NCI-H510A (cell line): ENCODE measurements around the gene PLEKHN1.

Experiments
- DNase-seq: peaks from one replicate; lab custom pipeline; 2025; lab: John Stamatoyannopoulos, UW

PLEKHN1 gene, protein sequence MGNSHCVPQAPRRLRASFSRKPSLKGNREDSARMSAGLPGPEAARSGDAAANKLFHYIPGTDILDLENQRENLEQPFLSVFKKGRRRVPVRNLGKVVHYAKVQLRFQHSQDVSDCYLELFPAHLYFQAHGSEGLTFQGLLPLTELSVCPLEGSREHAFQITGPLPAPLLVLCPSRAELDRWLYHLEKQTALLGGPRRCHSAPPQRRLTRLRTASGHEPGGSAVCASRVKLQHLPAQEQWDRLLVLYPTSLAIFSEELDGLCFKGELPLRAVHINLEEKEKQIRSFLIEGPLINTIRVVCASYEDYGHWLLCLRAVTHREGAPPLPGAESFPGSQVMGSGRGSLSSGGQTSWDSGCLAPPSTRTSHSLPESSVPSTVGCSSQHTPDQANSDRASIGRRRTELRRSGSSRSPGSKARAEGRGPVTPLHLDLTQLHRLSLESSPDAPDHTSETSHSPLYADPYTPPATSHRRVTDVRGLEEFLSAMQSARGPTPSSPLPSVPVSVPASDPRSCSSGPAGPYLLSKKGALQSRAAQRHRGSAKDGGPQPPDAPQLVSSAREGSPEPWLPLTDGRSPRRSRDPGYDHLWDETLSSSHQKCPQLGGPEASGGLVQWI

DNA sequence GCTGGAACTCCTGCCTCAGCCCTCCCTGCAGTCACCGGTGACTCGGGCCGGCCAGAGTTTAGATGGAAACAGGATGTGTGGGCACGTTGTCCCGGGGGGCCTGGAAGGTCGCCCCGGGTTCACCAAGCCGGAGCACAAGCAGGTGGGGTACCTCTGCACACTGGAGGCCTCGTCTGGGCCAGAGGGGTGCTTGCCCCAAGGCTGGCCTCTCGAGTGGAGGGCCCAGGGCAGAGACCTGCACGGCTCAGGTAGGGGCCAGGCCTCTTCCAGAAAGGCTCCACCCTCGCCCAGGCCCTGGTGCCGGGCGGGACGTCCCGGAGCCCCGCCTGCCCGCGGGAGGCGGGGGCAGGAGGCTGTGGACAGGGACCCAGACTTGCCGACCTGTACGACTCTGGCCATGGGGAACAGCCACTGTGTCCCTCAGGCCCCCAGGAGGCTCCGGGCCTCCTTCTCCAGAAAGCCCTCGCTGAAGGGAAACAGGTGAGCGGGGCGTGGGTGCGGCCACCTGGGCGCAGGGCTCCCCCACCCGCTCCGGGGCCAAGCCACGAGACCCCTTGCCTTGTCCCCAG, at the start of gene PLEKHN1:
PLEKHN1 (plus strand) TSS at position 348 of the 569 bp plus-strand sequence; CDS start at position 398, 50 bp downstream.
- no peak for DNase-seq

DNA sequence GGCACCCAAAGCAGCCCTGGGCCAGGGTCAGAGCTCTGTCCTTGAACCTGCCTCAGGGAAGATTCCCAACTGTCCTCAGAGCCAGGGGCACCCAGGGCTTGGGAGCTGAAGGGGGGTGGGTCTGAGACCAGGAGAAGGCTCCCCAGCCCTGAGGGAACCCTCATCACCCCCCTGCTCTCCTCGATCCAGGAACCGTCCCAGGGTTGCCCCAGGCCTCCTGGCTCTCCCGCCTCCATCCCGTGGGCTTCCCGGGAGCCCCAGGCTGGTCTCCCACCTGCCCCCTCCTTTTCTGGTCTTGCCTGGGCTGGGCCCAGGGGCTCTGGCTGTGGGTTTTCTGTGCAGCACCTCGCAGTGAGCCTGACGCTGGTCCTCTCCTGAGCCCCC, 49.2 kb upstream of the PLEKHN1 start:
- no peak for DNase-seq

DNA sequence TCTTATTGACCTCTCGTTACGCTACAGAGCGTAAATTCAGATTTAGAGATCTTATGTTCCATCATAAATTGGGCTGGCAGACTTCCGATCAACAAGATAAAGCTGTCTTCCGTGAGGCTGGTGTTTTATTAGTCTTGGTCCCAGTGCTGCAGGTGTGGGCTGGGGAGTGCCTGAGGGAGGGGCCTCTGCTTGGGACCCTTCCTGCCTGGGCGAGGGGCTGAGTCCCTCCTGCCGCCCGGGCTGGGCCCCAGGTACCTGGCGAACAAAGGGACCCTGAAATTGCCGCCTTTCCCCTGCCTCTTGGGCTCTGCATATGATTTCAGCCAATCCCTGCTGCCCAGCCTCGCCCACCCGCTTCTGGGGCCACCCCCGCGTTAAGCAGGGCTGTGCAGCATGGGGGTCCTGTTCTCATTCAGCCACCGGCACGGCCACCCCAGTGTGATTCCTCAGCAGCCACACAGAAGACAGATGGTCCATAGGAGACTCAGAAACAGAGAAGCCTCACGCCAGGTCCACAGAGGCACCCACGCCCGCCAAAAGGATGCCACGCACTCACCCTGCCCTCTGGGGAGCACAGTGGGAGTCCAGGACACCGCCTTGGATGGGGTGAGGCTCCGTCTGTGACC, 48.7 kb upstream of the PLEKHN1 start:
- DNase-seq = no peak

DNA sequence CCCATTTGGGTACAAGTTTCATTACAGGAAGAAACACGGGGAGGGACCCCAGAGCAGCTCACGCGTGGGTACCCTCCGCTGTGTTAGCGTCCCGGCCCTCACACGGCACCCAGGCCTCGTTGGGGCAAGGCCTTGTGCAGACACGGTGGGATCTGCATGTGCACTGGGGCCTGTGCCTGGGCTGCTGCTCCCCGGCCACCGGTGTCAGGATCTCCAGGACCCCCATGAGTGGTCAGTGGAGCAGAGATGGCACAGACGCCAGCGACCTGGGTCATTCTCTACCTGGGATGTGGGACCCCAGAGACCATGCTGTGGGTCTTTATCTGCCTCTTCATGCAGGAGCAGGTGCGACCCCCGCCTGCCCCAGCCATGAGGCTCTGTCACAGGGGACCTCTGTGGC, 47.9 kb upstream of the PLEKHN1 start:
- DNase-seq = no peak

DNA sequence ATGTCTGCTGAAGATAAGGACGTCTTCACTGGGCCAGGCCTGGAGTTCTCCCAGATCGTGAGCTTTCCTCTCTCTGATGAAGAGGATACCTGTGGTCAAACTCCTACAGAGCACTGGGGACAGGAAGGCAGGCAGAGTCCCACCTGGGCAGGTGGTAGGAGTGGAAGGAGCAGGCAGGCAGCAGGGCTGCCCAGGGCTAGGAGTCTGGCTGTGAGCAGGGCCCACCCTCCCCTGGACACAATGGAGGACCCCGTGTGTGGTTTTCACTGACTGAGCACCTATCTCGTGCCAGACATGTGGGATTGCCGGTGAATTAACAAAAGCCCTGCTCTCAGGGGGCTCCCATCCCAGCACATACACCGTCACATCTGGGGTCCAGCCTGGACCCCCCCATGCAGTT, 47.4 kb upstream of the PLEKHN1 start:
- DNase-seq = no peak

DNA sequence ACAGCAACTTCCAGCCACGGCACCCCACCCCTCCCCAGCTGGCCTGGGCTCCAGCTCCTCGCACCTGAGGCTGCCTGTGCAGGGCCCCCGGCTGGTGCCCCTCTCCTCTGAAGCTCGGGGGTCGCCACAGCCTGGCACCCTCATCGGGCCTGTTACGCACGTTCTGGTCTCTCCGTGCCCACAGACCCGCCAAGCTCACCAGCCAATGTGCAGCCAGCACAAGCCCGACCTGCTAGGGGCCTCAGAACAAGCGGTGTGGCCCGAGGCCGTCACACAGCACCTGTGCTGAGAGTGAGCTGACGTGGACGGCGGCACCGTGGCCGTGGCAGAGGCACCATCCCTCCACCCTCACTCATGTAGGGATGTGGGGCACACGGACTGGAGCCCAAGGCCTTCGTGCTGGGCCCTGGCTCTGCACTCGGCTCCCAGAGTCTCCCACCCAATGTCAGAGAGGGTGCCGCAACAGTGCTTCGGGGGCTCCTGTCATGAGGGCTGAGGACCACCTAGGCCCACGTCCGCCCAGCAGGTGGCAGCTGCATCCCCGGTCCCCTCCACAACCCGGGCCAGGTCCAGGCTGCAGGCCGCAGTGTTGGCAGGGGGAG, 46.9 kb upstream of the PLEKHN1 start:
- no peak for DNase-seq

DNA sequence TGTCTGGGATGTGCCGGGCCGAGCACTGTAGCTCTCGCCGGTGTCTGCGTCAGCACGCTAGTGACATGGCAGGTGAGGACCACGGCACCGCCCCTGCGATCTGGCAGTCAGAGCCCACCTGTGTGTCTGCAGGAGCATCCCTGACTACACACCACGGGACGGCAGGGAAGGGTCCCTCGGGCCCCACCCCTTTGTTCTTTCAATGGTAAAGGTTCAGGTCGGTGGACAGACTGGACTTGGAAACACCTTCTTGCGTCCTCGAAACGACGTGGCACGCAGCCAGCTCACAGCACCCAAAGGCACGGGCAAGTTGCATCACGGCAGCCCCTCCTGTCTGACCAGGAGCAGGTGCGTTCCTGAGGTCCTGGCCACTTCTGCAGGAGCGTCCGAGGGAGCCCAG, 46.3 kb upstream of the PLEKHN1 start:
- DNase-seq = no peak

DNA sequence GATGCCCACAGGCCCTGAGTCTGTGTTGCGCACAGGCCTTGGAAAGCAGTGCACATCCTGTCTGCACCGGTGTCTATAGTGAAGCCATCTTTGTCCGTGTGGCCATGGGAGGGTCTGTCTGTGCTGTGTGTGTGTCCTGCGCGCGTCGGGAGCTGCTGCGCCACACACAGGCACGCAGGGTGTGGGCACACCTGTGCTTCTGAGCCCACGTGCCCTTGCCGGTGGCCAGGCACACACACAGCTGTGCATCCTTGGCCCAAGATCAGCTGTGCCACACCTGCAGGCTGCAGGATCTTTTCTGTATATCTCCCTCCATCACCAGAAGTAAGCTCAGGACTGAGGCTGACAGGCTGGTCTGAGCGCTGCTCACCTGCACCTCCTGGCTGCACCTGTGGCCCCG, 45.8 kb upstream of the PLEKHN1 start:
- no peak for DNase-seq

DNA sequence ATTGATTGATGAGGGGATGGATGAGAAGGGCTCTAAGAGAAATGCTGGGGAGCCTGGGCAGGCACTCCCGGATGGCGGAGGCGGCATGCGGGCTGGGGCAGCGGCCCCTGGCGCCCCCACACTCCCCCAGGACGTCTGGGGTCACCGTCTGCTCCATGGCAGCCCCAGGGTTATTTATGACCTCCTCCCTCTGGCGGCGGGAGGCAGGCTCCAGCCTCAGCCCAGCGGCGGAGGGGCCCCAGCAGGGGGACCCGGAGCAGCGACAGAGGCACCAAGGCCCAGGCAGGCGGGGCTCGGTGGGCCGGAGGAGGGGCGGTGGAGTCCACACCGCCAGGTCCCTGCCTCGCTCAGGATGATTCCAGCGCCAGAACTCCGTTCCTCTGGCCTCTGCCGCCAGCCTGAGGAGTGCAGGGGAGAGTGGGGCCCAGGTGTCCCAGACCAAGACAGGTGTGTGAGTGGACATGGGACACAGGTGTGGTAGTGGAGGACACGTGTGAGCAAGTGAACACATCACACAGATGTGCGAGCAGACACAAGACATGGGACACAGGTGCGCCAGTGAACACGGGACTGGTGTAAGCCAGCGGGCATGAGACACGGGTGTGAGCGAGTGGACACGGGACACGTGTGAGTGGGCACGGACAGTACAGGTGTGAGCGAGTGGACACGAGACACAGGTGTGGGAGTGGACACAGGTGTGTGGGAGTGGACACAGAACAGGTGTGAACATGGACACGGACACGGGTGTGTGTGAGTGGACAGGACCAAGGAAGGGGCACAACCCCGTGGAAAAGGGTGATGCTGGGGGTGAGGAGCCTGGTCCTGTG, 45.1 kb upstream of the PLEKHN1 start:
- DNase-seq = peak; percentile 78

DNA sequence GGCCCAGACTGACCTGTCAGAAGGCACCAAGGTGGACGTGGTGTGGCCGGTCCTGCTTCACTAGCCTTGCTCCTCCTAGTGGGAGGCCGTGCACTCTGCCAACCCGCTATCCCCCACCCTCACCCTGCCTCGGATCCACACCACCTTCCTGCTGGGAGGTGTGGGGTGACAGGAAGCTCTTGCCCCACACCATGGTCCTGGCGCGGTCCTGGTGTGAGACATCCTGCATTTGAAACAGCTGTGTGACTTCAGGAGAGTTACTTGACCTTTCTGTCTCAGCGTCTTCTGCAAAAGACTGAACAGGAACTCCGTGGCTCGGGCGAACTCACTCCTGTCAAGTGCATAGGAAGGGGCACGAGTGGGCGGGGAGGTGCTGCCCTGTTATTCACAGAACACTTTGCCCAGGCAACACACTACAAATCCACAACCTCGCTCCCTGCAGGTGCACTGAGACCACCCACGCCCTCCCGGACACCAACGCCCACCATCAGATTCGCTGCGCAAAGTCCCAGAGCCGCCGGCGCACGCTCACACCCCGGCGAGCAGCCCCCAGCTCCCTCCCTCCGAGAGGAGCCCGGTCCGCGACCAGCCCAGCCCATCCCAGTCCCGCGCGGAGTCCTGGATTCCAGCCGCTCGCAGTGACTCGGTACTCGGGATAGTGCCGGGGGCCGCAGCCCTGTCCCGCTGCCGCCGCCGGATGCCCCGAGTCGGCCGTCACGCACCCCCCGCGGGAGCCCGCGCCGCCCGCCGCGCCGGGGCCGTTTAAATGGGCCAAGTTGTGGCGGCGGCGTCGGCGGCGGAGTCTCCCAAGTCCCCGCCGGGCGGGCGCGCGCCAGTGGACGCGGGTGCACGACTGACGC, 42.9 kb upstream of the PLEKHN1 start, which contains the start of gene SAMD11:
SAMD11 (plus strand) TSS at position 793 of the 860 bp plus-strand sequence. CDS start 509 bp downstream, outside the sequence.
- DNase-seq = peak; percentile 72

DNA sequence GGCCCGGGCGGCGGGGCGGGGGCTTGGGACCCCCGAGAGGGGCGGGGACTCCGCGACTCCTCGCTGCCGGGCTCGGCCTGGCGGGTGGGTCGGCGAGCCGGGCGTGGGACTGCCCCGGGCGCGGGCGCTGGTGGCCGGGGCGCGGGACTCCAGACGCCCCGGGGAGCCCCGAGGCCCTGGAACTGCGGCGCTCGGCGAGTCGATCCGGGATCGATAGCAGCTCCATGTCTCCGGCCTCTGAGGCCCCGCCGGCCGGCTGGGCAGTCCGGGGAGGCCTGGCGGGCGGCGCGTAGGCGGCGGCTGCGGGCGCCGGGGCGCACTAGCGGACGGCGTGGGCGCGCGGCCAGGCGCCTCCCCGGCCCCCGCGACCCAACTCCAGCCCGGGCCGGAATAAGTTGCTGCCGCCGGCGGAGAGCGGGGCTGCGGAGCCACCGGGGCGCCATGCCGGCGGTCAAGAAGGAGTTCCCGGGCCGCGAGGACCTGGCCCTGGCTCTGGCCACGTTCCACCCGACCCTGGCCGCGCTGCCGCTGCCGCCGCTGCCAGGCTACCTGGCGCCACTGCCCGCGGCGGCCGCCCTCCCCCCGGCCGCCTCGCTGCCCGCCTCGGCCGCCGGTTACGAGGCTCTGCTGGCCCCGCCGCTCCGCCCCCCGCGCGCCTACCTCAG, 42.2 kb upstream of the PLEKHN1 start:
- DNase-seq = no peak

DNA sequence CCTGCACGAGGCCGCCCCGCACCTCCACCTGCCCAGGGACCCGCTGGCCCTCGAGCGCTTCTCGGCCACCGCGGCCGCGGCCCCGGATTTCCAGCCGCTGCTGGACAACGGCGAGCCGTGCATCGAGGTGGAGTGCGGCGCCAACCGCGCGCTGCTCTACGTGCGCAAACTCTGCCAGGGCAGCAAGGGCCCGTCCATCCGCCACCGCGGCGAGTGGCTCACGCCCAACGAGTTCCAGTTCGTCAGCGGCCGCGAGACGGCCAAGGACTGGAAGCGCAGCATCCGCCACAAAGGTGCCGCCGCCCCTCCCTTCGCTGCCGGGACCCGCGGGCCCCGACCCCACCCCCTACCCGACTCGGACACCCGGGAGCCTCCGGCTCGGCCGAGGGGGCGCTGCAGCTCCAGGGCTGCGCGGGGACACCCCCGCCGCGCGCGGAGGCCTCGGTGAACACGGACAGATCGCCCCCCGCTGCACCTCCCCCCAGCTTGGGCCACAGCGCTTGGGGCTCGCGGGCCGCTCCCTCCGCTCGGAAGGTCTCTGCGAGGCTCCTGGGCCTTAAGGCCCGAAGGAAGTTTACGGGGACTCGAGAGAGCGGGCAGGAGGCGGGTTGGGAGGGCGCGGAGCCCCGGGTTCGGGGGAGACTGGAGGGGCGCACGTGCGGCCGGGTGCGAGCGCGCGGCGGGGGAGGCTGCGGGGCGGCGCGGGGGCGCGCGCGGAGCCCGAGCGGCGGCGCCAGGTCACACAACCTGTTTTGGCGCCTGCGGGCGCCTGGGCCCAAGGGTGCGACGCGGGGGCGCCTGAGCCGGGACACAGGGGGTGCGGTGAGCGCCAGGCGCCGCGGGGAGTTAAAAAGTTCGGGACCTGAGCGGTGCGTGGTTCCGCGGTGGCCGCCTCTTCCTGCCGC, 41.4 kb upstream of the PLEKHN1 start:
- no peak for DNase-seq

DNA sequence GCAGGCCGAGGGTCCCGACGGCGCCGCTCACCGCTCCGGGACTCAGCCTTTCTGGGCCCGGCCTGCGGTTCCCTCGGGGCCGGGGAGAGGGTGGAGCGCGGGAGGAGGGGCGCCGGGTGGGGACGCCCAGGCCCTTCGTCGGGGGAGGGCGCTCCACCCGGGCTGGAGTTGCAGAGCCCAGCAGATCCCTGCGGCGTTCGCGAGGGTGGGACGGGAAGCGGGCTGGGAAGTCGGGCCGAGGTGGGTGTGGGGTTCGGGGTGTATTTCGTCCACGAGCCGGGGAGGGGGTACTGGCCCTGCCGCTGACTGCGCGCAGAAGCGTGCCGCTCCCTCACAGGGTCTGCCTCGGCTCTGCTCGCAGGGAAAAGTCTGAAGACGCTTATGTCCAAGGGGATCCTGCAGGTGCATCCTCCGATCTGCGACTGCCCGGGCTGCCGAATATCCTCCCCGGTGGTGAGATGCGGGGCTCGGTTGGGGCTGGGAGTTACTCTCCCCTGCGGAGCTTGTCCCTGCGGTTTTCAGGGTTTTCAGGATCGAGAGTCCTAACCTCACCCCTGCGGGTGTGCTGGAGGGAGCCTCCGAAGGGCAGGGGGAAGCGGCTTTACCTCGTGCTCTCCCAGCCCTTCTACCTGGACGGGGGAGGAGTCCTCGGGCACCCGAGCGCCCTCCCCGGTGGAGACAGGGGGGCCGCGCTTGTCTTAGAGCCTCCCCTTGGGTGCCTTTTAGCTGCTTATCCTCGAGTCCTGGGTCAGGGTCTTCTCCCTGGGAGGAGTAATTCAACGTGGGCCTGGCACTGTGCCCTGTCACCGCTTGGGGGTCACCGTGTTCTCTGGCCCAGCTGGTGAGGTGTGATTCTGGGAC, 40.5 kb upstream of the PLEKHN1 start:
- no peak for DNase-seq

DNA sequence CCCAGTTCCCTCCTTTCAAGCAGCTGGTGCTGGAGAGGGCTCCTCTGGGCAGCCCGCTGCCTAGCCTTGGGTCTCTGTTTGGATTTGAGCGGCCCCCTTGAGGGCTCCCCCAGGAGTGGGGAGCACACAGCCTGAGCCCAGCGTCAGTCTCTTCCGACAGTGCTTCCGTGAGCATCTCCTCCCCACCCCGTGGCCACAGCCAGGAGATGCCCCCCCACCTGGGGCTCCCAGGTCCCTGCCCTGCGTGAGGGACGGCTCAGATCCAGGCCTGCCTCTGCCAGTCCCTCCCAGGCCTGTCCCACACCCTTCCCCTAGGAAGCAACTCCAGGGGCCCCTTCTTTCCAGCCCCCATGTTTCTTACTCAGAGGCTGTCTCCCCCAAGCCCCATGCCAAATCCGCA, 39.0 kb upstream of the PLEKHN1 start:
- DNase-seq = no peak

DNA sequence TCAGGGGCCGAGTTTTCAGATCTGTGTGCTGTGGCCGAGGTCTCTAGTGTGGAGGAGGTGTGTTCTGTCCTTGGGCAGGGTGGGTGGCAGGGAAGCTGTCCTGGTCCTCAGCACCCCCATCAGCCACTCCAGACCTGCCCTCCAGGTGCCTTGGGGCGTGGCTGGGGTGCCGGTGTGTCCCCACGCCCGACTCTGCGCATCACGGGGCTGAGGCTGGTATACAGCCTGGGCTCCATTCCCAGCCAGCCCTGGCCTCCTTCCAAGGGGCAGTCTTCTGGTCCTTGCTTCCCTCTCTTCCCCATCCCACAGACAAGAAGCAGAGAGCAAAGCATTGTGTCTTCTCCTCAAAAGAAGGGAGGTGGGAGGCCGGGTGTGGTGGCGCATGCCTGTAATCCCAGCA, 38.5 kb upstream of the PLEKHN1 start:
- DNase-seq = no peak

DNA sequence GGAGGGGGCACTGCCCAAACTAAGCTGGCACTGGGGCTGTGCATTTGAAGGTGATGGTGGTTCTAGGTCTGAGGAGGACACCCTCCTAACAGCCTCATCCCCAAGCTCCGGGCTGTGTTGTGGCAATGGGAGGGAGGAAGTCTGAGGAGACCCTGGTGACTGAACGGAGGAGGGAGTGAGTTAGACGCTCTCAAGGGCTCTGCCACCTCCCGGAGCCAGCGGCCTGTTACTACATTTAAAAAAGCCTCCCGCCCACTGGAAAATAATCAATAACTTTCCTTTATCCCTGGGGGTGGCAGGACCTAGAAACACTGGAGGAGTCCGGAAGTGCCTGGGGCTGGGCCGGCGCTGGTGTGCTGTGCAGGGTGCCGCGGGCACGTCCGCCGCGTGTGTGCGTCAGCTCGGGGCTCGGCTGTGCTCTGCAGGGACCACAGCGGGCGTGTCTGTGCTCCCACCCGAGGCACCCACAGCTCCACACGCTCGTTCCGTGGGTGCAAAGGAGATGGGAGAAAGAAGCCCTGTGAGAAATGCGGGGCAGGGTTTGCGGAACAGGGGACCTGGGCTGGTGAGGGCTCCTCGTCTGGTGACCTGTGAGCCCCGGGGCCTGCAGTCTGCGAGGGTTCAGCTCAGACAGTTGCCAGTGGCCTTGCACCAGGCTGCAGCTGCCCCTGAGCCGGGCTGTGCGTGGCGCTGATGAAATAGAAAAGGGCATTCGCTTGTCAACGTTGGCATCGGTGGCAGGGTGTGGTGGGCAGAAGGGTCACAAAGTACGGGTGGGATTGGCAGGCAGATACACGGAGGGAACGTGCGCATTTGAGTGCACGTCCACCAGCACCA, 37.2 kb upstream of the PLEKHN1 start:
- DNase-seq = no peak
